ENCODE measurements around the gene NSL1.

NSL1 gene

DNA sequence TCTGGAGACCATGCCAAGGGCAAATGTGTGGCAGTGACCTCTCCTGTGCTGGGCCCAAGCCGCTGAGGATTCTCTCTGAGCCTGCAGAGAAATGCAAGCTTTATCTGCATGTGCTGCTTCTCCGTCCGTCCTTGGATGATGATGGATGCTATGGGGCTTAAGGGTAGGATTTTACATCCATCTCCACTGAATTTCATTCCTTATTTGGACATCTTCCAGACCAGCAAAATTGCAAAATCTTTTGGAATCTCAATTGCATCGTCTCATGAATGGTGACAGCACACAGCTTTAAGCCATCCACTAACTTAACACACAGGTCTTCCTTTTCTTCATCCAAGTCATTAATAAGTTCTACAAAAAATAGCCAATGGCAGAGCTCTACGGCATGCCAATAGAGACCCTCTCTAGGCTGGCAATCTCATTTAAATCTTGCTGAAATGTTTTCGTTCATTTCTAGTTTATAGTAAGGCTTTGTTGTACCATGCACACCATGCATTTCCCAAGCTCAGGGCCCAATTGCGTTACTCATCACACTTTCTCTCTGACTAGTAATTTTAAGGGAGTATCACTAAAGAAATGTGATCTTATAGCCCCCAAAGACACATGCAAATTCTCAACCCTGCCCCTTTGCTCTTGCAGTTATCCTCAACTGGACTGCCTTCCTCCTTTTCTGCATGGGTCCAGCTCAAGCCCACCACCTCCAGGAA, 103.1 kb downstream of the NSL1 start:
- TF ChIP-seq, protein P1, sequence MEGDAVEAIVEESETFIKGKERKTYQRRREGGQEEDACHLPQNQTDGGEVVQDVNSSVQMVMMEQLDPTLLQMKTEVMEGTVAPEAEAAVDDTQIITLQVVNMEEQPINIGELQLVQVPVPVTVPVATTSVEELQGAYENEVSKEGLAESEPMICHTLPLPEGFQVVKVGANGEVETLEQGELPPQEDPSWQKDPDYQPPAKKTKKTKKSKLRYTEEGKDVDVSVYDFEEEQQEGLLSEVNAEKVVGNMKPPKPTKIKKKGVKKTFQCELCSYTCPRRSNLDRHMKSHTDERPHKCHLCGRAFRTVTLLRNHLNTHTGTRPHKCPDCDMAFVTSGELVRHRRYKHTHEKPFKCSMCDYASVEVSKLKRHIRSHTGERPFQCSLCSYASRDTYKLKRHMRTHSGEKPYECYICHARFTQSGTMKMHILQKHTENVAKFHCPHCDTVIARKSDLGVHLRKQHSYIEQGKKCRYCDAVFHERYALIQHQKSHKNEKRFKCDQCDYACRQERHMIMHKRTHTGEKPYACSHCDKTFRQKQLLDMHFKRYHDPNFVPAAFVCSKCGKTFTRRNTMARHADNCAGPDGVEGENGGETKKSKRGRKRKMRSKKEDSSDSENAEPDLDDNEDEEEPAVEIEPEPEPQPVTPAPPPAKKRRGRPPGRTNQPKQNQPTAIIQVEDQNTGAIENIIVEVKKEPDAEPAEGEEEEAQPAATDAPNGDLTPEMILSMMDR (IDR thresholded peaks at IDR 0.05; ENCODE audit: borderline replicate concordance, control extremely low read depth, extremely low read depth, insufficient read depth, missing control alignments), result no peak
- DNase-seq (ENCODE audit: low spot score), result no peak
- in situ Hi-C loops (cut with MboI; ENCODE audit: low sequenced_read_pairs, unreplicated experiment), result no loop called here

DNA sequence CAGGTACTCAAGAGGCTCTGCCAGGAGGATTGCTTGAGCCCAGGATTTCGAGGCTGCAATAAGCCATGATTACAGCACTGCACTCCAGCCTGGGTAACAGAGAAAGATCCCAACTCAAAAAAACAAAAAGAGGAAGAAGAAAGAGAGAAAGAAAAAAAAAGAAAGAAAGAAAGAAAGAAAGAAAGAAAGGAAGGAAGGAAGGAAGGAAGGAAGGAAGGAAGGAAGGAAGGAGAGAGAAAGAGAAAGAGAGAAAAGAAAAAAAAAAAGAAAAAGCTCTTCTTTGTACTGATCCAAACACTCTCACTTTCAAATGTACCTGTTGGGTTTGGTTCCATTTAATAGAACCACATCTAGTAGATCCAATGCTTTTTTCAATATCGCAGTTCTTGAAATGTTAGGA, 103.8 kb downstream of the NSL1 start:
- DNase-seq (ENCODE audit: low spot score), result no peak
- TF ChIP-seq, protein P1 (IDR thresholded peaks at IDR 0.05; ENCODE audit: borderline replicate concordance, control extremely low read depth, extremely low read depth, insufficient read depth, missing control alignments), result no peak
- in situ Hi-C loops (cut with MboI; ENCODE audit: low sequenced_read_pairs, unreplicated experiment), result no loop called here

GRCh38 chr1:212686591-212686990, 105.0 kb downstream of the NSL1 start:
- DNase-seq (ENCODE audit: low spot score), result no peak
- in situ Hi-C loops (cut with MboI; ENCODE audit: low sequenced_read_pairs, unreplicated experiment), result no loop called here
- TF ChIP-seq, protein P1 (IDR thresholded peaks at IDR 0.05; ENCODE audit: borderline replicate concordance, control extremely low read depth, extremely low read depth, insufficient read depth, missing control alignments), result no peak

DNA sequence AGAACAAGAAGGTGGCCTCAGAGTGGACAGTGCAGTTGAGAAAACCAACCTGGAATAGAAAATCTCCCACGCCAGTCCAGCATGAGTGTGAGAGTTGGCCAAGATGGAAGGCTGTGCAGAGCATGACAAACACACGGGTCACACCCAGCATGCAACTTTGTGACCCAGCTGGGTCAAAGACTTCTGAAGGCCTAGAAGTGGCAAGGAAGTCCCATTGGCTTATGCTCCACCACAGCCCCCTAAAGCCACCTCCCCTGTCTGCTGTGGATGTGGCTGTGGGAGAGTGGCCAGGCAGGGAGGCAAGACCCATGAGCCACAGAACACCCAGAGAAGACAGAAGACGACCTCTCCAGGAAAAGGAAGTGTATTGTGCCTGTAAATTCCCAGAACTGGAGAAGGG, 105.5 kb downstream of the NSL1 start:
- in situ Hi-C loops (cut with MboI; ENCODE audit: low sequenced_read_pairs, unreplicated experiment), result no loop called here
- TF ChIP-seq, protein P1 (IDR thresholded peaks at IDR 0.05; ENCODE audit: borderline replicate concordance, control extremely low read depth, extremely low read depth, insufficient read depth, missing control alignments), result no peak
- DNase-seq (ENCODE audit: low spot score), result no peak

DNA sequence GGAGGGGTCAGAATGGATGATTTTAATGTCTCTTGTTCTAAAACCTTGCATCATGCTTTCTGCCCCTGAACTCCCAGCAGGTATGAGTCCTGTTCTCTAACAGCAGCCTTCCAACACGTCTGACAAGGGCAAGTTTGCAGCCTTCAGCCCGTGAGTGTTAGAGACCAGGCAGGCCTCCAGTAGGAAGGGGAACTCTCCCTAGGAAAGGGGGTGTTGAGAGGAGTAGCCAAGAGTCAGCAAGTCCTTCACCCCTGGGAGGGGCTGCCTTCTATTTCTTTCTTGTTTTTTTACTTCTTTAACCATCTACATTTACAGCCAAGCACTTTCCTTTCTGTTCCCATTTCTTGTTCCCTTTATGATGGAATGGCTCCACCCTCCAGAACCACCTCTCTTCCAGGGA, 106.1 kb downstream of the NSL1 start:
- DNase-seq (ENCODE audit: low spot score), result no peak
- TF ChIP-seq, protein P1 (IDR thresholded peaks at IDR 0.05; ENCODE audit: borderline replicate concordance, control extremely low read depth, extremely low read depth, insufficient read depth, missing control alignments), result no peak
- in situ Hi-C loops (cut with MboI; ENCODE audit: low sequenced_read_pairs, unreplicated experiment), result no loop called here

GRCh38 chr1:212684521-212685090, 107.0 kb downstream of the NSL1 start:
- DNase-seq (ENCODE audit: low spot score), result no peak
- in situ Hi-C loops (cut with MboI; ENCODE audit: low sequenced_read_pairs, unreplicated experiment), result no loop called here
- TF ChIP-seq, protein P1 (IDR thresholded peaks at IDR 0.05; ENCODE audit: borderline replicate concordance, control extremely low read depth, extremely low read depth, insufficient read depth, missing control alignments), result no peak
